SHP77 (cell line): Measurements from ENCODE around the gene ZDHHC18.
"Not testable (repeated sequence)": the region's sequence is repeated elsewhere in the genome, so short reads cannot be mapped to it uniquely, and the experiment has no call there.

ENCODE experiments used
- DNase-seq, 2 experiments: peaks; one replicate each; lab custom pipeline; 2025; lab: John Stamatoyannopoulos, UW

ZDHHC18 gene

DNA sequence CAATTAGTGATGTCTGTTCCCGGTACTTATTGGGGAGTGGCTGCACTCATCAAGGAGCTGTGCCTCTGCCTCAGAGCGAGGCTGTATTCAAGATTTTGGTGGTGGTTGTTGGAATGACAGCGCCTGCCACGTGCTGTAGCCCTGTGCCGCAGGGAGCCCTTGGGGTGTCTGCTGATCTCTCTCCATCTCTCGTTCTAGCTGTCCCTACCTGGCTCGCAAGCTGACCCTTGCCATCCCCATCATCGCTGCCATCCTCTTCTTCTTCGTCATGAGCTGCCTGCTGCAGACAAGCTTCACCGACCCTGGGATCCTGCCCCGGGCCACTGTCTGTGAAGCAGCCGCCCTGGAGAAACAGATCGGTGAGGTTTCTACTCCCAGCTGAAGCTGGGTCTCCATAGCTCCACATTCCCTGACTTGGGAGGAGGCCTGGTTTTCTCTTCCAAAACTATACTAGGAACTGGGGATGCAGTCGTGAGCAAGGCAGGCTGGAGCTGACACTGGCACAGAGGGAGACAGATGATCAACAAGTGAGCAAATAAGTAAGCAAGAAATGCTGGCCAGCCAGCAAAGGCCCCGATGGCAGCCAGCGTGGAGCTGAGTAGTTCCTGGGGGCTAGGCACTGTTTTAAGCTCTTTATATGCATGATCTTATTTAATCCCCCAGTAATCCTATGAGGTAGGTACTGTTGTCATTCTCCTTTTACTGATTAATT, 5.9 kb downstream of the ZDHHC18 start:
- no peak for DNase-seq

DNA sequence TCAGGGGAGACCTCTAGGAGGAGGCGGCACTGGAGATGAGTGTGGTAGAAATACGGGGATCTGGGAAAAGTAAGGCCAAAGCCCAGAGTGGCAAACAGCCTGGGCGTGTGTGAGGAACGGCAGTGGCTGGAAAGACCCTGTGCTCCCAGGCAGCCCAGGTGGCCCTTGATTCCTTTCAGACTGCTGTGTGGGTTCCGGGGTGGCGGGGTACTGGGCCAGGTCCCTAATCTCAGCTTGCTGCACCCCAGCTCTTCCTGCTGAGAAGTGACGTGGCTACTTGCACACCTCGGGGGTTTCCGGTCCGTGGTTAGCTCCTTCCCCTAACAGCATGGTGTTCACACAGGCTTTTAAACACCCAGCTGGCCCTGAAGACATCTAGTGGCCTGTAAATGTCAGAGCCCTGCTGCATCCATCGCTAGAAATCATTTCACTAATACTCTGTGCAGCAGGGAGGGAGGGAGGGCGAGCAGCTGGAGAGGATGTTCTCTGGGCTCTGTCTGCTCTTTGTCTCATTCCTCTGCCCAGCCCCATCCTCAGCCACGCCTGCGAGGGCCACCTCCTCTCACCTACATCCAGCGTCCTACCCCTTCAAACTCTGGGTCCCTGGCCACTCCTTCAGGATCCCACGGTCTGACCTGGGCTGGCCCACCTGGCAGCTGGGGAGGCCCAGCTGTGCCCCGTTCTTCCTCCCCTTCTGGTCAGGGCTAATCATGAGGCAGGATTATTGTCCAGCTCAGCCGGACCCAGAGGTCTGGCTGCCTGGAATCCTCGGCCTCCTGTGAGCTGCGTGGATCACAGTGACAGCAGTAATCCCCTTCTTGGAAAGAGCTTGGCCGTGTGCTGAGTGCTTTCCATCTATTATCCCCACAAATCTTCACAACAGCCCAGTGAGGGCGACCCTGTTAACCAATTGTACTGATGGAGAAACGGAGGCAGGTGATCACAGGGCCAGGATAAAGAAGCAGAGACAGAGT, 7.2 kb downstream of the ZDHHC18 start:
- DNase-seq, result no peak

DNA sequence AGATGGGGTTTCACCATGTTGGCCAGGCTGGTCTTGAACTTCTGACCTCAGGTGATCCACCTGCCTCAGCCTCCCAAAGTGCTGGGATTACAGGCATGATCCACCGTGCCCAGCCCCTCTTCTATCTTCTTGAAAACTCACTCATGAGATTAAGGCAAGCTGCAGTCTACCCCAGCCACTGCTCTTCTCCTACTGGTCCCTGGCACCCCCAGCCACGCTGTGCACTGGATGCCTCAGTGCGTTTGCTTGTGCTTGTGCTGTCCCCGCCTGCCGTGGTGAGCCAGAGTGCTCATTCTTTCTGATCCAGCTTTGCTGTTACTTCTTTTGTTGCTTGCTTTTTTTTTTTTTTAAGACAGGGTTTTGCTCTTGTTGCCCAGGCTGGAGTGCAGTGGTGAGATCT, 11.2 kb downstream of the ZDHHC18 start:
- DNase-seq, result not testable (repeated sequence)

DNA sequence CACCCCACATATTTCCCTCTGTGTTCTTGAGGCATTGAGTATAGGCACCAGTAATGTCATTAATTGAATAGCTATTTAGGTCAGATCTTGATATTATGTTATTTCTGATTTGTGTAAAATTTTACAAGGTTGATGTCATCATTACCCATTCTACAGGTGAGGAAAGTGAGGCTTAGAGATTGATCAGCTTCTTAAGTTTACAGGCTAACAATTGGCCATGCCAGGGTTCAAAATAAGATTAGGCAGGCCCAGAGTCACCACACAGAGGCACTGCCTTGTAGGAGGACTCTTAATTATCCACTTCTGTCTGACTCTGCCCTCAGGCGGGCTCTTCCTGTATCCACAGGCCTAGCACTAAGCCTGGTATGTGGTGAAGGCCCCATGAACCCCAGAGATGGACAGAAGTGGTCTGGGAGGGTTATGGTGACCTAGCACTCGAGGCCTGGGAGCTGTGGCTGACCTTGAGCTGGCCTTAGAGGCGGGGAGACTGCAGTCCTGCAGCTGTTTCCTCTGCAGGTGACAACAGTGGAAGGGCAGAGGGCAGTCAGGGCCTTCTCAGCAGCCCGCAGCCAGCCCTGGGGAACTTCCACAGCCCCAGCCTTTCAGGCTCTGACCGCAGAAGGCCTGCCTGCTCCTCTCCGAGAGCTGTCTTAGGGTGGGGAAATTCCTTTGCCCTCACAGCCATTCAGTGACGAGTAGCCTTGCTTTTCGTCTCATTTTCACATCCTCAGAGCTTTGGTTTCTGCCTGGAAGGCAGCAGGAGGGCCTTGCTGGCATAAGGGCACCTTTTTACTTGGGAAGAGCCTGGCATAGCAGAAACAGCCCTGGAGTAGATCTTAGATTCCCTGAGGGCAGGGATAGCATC, 12.2 kb downstream of the ZDHHC18 start:
- no peak for DNase-seq

DNA sequence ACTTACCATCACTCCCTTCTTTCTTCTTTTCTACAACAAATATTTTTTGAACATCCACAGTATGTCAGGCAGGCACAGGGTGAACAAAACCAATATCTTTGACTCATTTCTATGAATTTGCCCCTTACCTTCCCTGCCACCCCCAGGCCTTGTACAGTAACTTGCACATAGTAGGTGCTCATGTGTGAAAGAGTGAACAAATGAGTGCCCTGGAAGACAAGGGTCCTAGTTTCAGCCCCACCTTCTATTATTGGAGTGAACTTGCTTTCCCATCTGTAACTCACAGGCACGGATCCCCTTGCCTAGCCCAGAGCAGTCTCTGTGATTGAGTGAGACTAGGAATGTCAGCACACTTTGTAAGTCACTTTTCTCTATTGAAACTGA, 12.8 kb downstream of the ZDHHC18 start:
- DNase-seq, result no peak

DNA sequence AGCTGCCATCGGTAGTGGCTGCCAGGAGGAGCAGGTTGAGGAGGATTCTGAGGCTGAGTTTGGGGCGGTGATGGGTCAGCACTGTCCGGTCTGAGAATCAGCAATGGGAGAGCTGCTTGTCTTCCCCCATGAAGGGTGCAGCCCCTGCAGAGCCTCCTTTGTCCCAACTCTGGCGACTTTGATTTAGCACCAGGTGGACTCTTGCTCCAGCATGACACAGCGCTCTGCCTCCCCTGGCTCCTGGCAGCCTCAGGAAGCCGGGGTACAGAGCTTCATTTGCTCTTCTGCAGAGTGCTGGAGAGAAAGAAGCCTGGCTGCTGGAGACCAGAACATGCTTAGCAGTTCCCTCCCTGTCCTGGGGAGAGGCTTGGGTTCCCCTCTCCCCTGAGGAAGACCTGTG, 13.3 kb downstream of the ZDHHC18 start:
- DNase-seq, result no peak

DNA sequence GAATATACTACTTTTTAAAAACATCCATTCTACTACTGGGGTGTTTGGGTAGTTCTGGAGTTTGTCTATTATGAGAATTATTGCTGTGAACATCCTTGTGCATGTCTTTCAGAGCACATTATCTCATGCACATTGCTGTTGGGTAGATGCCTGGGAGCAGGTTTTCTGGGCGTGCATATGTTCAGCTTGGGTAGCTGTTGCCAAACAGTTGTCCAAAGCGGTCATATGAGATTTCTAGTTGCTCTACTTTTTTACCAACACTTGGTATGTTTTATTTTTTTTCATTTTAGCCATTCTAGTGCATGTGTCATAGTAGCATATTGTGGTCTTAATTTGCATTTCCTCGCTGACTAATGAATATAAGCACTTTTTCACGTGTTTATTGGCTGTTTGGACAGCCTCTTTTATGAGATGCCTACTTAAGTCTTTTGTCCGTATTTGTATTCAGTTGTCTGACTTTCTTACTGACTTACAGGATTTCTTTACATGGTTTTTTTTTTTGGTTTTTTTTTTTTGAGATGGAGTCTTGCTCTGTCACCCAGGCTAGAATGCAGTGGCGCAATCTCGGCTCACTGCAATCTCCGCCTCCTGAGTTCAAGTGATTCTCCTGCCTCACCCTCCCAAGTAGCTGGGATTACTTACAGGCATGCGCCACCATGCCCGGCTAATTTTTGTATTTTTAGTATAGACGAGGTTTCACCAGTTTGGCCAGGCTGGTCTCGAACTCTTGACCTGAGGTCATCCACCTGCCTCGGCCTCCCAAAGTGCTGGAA, 18.1 kb downstream of the ZDHHC18 start:
- no peak for DNase-seq

DNA sequence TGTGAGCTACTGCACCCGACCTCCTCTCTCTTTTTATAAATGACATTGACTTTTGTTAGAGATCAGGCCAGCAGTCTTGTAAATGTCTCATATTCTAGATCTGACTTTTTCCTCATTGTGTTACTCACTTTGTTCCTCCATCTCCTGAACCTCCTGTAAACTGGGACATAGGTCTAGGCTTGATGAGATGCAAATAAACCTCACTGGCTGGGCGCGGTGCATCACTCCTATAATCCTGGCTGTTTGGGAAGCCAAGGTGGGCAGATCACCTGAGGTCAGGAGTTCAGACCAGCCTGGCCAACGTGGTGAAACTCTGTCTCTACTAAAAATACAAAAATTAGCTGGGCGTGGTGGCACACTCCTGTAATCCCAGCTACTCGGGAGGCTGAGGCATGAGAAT, 21.3 kb downstream of the ZDHHC18 start:
- DNase-seq, result not testable (repeated sequence)

DNA sequence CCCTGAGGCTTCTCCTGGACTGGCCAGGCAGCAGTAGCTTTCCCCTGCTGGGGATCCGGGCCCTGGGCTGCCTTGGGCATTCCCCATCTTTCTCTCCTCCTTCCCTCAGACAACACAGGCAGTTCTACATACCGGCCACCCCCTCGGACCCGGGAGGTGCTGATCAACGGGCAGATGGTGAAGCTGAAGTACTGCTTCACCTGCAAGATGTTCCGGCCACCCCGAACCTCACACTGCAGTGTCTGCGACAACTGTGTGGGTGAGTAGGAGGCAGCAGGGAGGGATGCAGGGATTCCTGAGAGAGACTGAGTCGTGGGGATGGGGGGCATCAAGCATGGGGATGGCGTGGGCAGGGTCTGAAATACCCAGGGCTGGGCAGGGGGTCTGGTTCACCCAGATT, 22.0 kb downstream of the ZDHHC18 start:
- DNase-seq, result no peak

DNA sequence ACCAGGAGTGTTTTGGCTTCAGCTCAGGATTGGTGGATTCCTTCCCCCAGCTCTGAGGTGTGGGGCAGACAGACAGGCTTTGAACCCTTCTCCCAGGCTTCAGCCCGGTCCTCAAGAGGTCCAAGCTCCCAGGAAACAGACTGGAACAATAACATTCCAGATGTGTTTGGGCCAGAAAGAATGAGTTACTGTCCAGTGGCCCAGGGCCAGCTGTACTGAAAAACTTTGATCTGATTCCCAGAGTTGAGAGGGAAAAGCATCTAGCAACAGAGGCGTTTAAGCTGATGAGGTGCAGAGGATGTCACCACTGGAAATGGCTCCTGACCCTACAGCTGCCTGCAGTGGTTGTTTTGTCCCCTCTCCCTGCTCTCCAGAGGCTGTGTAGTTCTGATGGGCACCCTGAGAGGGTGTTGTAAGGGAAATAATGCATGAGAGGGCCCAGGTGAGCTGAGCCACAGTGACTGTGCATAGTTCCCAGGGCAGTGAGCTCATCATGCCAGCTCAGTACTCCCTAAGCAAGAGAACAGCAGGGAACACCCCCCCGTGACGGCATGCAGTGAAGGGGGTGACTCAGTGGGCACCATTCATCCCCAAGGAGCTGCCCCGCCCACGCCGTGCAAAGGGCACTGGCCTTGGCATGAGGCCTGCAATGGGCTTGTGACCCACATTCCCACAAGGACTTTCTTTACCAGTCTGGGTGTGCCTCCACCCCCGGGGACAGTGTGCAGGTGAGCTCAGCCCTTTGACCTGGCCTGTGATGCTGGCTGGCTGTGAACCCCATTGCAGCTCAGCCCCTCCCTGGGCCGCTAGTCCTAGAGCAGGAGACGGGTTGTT, 22.7 kb downstream of the ZDHHC18 start:
- DNase-seq, result no peak

DNA sequence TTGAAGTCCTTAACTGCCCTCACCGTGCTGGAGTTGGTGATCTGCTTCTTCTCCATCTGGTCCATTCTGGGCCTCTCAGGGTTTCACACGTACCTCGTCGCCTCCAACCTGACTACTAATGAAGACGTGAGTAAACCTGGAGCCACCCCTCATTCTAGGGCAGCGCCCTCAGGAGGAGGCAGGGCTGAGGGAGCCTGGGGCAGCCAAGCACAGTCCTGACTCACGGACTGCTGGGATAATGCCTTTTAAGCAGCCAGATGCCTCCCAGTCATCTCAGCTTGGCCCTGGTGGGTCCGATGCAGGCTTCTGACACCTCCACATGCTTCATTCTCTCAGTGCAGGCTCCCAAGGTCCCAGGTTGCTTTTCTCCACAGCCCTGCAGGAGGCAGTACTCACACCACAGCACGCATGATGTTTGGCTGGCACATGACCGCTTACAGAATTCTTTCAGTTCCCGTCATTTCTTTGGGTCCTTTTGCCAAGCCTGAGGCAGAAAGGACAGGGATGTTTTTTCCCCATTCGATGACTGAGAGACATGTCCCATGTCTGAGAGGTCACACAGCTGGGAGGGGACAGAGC, 24.7 kb downstream of the ZDHHC18 start:
- DNase-seq, result no peak

DNA sequence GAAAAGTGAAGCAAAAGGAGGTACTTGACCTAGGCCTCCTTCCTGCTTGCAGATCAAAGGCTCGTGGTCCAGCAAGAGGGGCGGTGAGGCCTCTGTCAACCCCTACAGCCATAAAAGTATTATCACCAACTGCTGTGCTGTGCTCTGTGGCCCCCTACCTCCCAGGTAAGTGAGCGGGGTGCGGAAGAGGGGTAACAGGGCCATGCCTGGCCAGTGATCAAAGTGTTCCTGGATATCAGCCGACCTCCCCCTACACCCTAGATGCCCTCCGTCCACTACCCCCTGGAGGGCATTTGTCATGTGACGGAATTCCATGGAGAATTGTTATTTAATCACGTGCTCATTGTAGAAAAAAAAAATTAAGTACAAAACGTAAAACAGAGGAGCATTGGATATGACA, 26.2 kb downstream of the ZDHHC18 start:
- no peak for DNase-seq

DNA sequence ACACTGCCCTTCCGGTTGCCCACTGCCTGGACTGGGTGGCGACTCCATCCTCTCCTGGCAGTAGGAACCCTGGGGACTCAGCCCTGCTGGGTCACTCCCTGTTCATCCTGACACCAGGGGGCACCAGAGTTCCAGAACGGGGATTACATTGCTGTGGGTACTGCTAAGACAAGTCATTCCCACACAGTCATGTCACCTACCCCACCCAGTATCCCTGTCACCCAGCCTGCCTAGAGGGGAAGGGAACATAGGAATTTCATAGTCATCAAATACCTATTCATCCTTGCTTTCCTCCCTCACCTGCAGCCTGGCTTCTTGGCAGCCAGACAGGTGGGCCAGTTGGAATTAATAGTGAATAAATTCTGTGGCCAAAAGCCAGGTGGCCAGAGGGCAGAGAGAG, 26.7 kb downstream of the ZDHHC18 start:
- DNase-seq, result peak; percentile 58 to 74

DNA sequence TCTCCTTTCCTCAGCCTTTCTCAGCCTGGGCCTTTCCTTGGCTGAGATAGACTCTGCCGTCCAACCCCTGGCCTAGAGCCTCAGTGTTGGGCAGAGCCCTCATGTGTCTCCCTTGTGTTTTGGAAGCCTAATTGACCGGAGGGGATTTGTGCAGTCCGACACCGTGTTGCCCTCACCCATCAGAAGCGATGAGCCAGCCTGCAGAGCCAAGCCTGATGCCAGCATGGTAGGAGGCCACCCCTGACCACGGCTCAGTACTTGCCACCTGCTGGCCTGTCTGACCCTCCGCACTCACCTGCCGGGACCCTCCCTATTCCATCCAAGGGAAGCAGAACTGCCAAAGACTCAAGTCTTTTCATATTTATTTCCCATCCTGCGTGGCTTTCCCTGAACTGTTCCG, 27.1 kb downstream of the ZDHHC18 start:
- DNase-seq, result no peak

DNA sequence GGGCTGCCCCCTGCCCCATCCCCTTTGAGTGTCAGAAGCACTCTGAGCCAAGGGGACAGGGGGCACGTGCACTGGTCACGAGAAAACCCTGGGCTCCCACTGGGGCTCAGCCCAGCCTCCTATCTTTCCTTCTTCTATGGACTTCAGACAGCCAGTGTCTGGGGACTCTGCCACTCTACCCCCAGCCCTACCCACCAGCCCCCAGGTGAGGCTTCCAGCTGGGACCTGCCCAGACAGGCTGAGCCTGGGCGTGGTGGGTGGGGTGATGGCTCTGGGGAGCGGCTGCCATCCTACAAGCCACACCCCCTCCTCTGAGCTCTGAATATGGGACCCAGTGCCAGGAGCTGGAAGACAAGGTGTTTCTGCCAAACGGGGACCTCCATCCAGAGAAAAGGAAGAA, 28.4 kb downstream of the ZDHHC18 start:
- DNase-seq, result no peak

DNA sequence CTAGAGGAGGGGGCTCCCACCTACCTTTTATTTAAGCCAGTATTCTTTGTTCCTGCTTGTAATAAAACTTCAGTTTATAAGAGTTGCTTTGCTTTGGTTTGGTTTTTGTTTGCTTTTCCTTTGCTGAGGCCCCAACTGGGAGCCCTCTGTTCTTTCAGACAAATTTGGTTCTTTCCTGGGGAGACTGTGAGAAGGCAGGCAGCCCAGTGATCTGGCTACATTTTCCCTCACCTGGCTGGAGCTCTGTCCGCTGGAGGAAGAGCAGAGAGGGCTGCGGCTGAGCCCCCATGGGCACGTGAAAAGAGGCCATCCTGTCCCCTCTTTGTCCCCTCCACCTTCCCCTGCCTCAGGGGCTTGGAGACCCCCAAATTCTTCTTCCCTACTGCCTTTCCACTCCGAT, 29.1 kb downstream of the ZDHHC18 start:
- no peak for DNase-seq

DNA sequence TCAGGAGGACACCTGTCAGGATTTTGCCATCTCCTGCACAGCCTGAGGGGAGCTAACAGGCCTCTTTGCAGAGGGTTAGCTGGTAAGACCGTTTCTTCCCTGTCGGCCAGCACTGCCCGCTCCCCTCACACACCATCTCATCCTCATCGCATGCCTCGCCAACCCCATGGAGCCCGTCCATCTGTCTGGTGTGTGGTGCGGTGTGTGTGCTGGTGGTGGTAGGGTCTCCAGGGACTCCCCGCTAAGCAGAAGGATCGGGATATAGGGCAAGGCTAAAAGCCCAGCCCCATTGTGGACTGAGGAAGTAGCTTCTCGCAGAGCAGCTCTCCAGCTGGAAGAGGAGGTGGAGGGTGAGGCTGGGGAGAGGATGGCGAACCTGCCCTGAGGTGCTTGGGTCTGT, 29.7 kb downstream of the ZDHHC18 start:
- no peak for DNase-seq

DNA sequence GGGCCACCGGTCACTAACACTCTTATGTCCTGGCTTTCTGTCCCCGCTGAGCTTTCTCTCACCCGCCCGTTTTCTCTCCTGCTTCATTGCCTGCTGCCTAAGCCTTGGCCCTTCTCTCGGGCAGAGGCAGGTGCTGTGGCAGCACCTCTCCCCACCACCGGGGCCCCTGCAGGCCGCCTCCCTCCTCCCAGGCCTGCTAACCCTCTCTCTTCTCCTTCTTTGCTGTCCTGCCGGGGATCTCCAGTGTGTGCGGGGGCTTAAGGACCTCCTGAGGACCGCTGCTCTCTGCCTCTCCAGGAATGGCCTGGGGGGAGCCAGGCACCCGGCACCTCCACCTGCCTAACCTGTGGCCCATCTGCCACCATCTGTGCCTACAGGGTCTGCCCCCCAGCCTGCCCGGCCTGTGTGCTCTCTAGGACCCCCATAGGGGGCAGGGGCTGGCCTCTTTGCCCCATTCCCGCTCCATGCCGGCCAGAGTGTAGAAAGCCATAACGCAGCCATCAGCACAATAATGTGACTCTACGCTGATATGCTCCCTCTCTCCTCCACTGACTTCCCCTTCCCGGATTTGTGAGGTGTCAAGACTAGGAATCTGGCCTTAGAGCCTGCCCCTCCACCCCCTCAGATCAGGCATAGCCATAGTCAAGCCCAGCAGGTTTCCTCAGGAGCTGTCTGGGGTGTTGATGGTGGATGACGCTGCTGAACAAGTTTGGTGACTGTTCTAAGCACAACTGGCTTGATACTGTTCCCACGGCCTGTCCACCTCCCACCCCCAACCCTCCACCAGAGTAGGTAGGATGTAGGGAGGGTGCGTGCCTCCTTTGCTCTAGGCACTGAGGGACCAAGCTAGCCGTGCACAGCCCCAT, 30.3 kb downstream of the ZDHHC18 start:
- DNase-seq, result no peak

DNA sequence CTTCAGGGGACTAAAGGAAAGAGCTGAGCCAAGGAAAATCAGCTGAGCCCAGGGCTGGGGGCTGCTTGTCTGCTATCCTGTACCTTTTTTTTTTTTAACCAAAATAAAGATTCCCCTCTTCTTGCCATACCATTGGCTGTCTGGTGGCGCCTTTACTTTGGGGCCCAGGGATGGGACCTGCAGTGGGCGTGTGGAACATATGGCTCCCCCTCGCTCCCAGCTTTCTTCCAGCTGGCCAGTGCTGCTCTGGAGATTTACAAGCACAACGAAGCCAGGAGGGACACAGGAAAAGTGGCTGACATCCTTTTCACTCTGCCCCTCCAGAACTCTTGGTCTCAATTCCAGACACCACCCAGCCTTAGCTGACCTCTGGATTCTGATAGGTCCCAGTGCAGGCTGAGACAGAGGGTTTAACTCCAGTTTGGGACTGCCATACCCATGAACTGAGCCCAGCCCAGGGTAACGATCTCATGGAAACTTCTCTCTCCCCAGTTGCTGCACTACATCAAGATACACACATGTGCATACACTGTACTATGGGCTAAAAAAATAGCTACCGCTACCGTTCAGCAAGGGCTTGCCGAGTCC, 31.1 kb downstream of the ZDHHC18 start:
- DNase-seq, result no peak
